ENCODE results near the gene CPA2.

The CPA2 gene

GRCh38 chr7:130338233-130338632, 71.6 kb downstream of the CPA2 start:
- no peaks in the 10 kb centered on the region for H3K4me1 Mint-ChIP-seq
- H3K9me3 Mint-ChIP-seq = no peaks in the 10 kb centered on the region

More at GRCh38 chr7:130338233-130338632, 71.6 kb downstream of the CPA2 start:
- no peak overlapping the region for H3K27ac Mint-ChIP-seq (ENCODE audit: low read depth)
- no peak overlapping the region for H3K4me3 Mint-ChIP-seq
- DNase-seq (ENCODE audit: low spot score in 2 of 2) (no peak), ATAC-seq (replicated peaks; ENCODE audit: extremely low read depth, poor library complexity, severe bottlenecking) (no peak)
- no peaks in the 10 kb centered on the region for H3K36me3 Mint-ChIP-seq (ENCODE audit: insufficient read depth)
- peaks cover 37% of the 10 kb centered on the region for H3K27me3 Mint-ChIP-seq

Data from central memory CD8-positive, alpha-beta T cell (primary cell).